Measurements from ENCODE around the gene CD300LD.

DNA sequence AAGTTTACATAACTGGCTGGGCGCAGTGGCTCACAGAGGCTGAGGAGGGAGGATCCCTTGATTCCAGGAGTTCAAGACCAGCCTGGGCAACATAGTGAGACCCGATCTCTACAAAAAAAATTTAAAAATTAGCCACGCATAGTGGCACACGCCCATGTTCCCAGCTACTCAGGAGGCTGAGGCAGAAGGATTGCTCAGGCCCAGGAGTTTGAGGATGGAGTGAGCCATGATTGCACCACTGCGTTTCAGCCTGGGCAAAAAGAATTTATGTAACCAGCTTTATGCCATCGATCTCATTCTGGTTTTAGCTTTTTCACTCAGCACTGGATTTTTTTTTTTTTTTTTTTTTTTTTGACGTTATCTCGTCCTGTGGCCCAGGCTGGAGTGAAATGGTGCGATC is 40.5 kb upstream of the CD300LD start:
- TF ChIP-seq, protein P1, sequence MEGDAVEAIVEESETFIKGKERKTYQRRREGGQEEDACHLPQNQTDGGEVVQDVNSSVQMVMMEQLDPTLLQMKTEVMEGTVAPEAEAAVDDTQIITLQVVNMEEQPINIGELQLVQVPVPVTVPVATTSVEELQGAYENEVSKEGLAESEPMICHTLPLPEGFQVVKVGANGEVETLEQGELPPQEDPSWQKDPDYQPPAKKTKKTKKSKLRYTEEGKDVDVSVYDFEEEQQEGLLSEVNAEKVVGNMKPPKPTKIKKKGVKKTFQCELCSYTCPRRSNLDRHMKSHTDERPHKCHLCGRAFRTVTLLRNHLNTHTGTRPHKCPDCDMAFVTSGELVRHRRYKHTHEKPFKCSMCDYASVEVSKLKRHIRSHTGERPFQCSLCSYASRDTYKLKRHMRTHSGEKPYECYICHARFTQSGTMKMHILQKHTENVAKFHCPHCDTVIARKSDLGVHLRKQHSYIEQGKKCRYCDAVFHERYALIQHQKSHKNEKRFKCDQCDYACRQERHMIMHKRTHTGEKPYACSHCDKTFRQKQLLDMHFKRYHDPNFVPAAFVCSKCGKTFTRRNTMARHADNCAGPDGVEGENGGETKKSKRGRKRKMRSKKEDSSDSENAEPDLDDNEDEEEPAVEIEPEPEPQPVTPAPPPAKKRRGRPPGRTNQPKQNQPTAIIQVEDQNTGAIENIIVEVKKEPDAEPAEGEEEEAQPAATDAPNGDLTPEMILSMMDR (IDR thresholded peaks at IDR 0.05) = no peak
- TF ChIP-seq JUN (IDR thresholded peaks at IDR 0.05) (no peak), MAFK (IDR thresholded peaks at IDR 0.05; ENCODE audit: partially characterized antibody) (no peak), EHMT2 (IDR thresholded peaks at IDR 0.05; ENCODE audit: low read depth) (no peak), EP300 (IDR thresholded peaks at IDR 0.05) (no peak), TP53 (CRISPR knock-in tag; IDR thresholded peaks at IDR 0.05) (no peak)

Data from A549 (cell line).